Measurements from ENCODE around the gene RMP24. TPM values are rescaled to one million over a fixed set of nuclear protein-coding genes. Genes with fewer than 3 reads are reported as not detected.
"Not testable (repeated sequence)": the region's sequence is repeated elsewhere in the genome, so short reads cannot be mapped to it uniquely, and the experiment has no call there.

Gene RMP24

GRCh38 chr18:36023336-36023735, 50.9 kb downstream of the RMP24 start:
- Histone ChIP-seq H3K36me3 (ENCODE audit: insufficient read depth in 1 of 2, low read depth in 1 of 2) (peaks cover 4 to 41% of the 10 kb centered on the region in 2 donors), H3K4me1 (no peaks in the 10 kb centered on the region), H3K4me3 (no peak overlapping the region), H3K27me3 (ENCODE audit: insufficient read depth in 3 of 3, low read length in 2 of 3) (no peaks in the 10 kb centered on the region), H3K27ac (no peak overlapping the region), H3K9me3 (no peaks in the 10 kb centered on the region)
- ATAC-seq (no peak), DNase-seq (no peak)
- intact Hi-C loops (cut with DNase I): no loop called here
- TF ChIP-seq CTCF (IDR thresholded peaks at IDR 0.05): no peak
- 90 to 100% (median 100%) methylated on average over 1 of the region's 1 CpG for whole genome bisulfite sequencing, 3 donors

- H3K4me3 ChIP-seq; H3K27ac ChIP-seq; DNase-seq; H3K4me1 ChIP-seq; H3K27me3 ChIP-seq (ENCODE audit: insufficient read depth in 3 of 3, low read length in 2 of 3); ATAC-seq; H3K9me3 ChIP-seq; intact Hi-C loops (cut with DNase I): not testable (repeated sequence)
- WGBS, 3 donors: 96 to 99% (median 96%) methylated on average over 3 of the region's 3 CpGs
- peaks cover 4 to 50% of the 10 kb centered on the region in 2 donors for H3K36me3 ChIP-seq (ENCODE audit: insufficient read depth in 1 of 2, low read depth in 1 of 2)
Measured at GRCh38 chr18:36024241-36024640, 51.8 kb downstream of the RMP24 start.

- Histone ChIP-seq H3K4me1 (no peaks in the 10 kb centered on the region), H3K27me3 (ENCODE audit: insufficient read depth in 3 of 3, low read length in 2 of 3) (no peaks in the 10 kb centered on the region), H3K4me3 (no peak overlapping the region), H3K9me3 (no peaks in the 10 kb centered on the region), H3K36me3 (ENCODE audit: insufficient read depth in 1 of 2, low read depth in 1 of 2) (peaks cover 4 to 56% of the 10 kb centered on the region in 2 donors), H3K27ac (no peak overlapping the region)
- intact Hi-C loops (cut with DNase I): no loop called here
- DNase-seq: no peak
- peak in 1 of 4 donors; percentile 47 for ATAC-seq
- 74 to 85% (median 79%) methylated on average over 1 of the region's 1 CpG for WGBS, 3 donors
- no peak for TF ChIP-seq CTCF (IDR thresholded peaks at IDR 0.05)
Measured at GRCh38 chr18:36025025-36025424, 52.5 kb downstream of the RMP24 start.

- intact Hi-C loops (cut with DNase I): no loop called here
- 94 to 98% (median 94%) methylated on average over 2 of the region's 2 CpGs for WGBS, 3 donors
Measured at GRCh38 chr18:36028859-36029258, 56.4 kb downstream of the RMP24 start.

More at GRCh38 chr18:36028859-36029258, 56.4 kb downstream of the RMP24 start:
- TF ChIP-seq CTCF (IDR thresholded peaks at IDR 0.05): no peak
- H3K4me3 ChIP-seq: no peak overlapping the region
- DNase-seq (no peak), ATAC-seq (no peak)
- no peaks in the 10 kb centered on the region for H3K9me3 ChIP-seq
- H3K4me1 ChIP-seq: peaks cover under 1% of the 10 kb centered on the region
- no peaks in the 10 kb centered on the region for H3K27me3 ChIP-seq (ENCODE audit: insufficient read depth in 3 of 3, low read length in 2 of 3)
- H3K36me3 ChIP-seq (ENCODE audit: insufficient read depth in 1 of 2, low read depth in 1 of 2): peaks cover 0 to 71% of the 10 kb centered on the region in 2 donors
- H3K27ac ChIP-seq: no peak overlapping the region

Other genes starting within 250 kb of the RMP24 start
- gene RPRD1A, start 94.9 kb downstream of the RMP24 start, total RNA-seq: 10 to 100 TPM; 41.5 to 59.0 (median 50.3) TPM
- 10 to 100 TPM; 24.9 to 67.1 (median 32.8) TPM for gene RPRD1A, start 94.9 kb downstream of the RMP24 start, polyA plus RNA-seq
- gene SLC39A6, start 156.7 kb downstream of the RMP24 start, total RNA-seq: 10 to 100 TPM in 3 of 4 donors, 1 to 10 TPM in 1; 10.0 to 21.3 (median 13.5) TPM
- 10 to 100 TPM in 2 of 3 donors, 1 to 10 TPM in 1; 8.9 to 21.6 (median 20.8) TPM for gene SLC39A6, start 156.7 kb downstream of the RMP24 start, polyA plus RNA-seq
- gene ELP2, start 157.2 kb downstream of the RMP24 start, total RNA-seq: 10 to 100 TPM; 54.7 to 65.5 (median 57.4) TPM
- gene ELP2, start 157.2 kb downstream of the RMP24 start, polyA plus RNA-seq: 10 to 100 TPM; 25.0 to 39.6 (median 33.7) TPM
- gene MOCOS, start 214.8 kb downstream of the RMP24 start, total RNA-seq: 1 to 10 TPM in 2 of 4 donors, under 1 TPM in 2; 0.30 to 4.8 (median 1.9) TPM
- gene MOCOS, start 214.8 kb downstream of the RMP24 start, polyA plus RNA-seq: 1 to 10 TPM in 1 of 3 donors, under 1 TPM in 2; 0.79 to 1.1 (median 0.94) TPM